ENCODE data around the gene FAR1. TPM values are rescaled to one million over a fixed set of nuclear protein-coding genes. Genes with fewer than 3 reads are reported as not detected.

FAR1 gene
- polyA plus RNA-seq, 4 donors = 19.7 to 56.3 (median 31.7) TPM

DNA sequence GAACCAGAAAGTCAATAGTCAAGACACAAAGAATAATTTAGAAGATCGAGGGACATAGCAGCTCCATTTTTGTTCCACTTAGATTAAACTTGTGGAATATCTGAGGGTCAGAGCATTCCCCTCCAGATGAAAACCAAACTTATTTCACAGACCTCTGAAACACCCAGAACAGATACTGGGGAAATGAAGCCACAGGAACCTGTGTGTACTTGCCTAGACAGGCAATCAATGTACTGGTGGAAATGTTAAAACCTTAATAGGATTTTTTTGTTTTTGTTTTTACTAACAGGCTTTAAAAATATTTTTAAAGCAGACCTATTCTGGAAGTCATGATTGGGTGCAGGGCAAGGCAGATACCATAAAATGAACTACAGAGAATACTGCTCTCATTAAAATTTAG is 4.1 kb upstream of the FAR1 start:
- H3K27ac ChIP-seq (ENCODE audit: low read depth in 1 of 3, low read length in 2 of 3) = no peak overlapping the region
- no peak for FAIRE-seq
- H3K36me3 ChIP-seq (ENCODE audit: control insufficient read depth in 3 of 3, insufficient read depth in 2 of 3, low read depth in 1 of 3, low read length in 3 of 3) = no peaks in the 10 kb centered on the region
- no peak overlapping the region for H3K4me3 ChIP-seq (ENCODE audit: low read depth in 1 of 3, low read length in 3 of 3)
- no peaks in the 10 kb centered on the region for H3K27me3 ChIP-seq (ENCODE audit: control insufficient read depth in 3 of 3, insufficient read depth in 3 of 3, low read length in 3 of 3)
- DNase-seq = no peak
- 56 to 88% (median 65%) methylated on average over 1 of the region's 1 CpG for whole genome bisulfite sequencing, 3 donors
- H3K9me3 ChIP-seq (ENCODE audit: control insufficient read depth in 2 of 2, insufficient read depth in 1 of 2, low read depth in 1 of 2, low read length in 1 of 2) = peaks cover 0 to 13% of the 10 kb centered on the region in 2 donors
- H3K4me1 ChIP-seq (ENCODE audit: control insufficient read depth in 3 of 3, insufficient read depth in 2 of 3, low read depth in 1 of 3, low read length in 2 of 3) = peaks cover under 1 to 7% (median under 1%) of the 10 kb centered on the region in 3 donors

DNA sequence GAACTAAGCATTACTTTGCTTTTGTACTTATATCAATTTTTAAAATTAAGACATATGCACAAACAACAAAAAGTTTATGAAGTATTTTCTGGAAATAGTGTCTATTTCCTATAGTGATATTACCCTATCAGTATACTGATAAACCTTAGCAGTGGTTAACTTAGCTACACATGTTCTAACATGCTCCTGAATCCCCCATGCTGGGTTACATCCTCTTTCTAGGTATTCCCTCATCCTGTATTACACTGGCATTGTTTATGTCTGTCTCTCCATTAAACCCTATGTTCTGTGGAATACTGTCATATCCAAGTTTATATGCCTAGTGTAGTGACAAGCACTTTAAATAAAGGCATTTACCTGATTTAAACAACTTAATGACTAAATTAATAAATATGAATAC is 1.8 kb upstream of the FAR1 start:
- Histone ChIP-seq H3K27ac (ENCODE audit: low read depth in 1 of 3, low read length in 2 of 3) (no peak overlapping the region), H3K4me3 (ENCODE audit: low read depth in 1 of 3, low read length in 3 of 3) (no peak overlapping the region), H3K27me3 (ENCODE audit: control insufficient read depth in 3 of 3, insufficient read depth in 3 of 3, low read length in 3 of 3) (no peaks in the 10 kb centered on the region), H3K9me3 (ENCODE audit: control insufficient read depth in 2 of 2, insufficient read depth in 1 of 2, low read depth in 1 of 2, low read length in 1 of 2) (no peaks in the 10 kb centered on the region), H3K4me1 (ENCODE audit: control insufficient read depth in 3 of 3, insufficient read depth in 2 of 3, low read depth in 1 of 3, low read length in 2 of 3) (peaks cover 5 to 20% (median 5%) of the 10 kb centered on the region in 3 donors), H3K36me3 (ENCODE audit: control insufficient read depth in 3 of 3, insufficient read depth in 2 of 3, low read depth in 1 of 3, low read length in 3 of 3) (peaks cover 0 to 3% (median 0%) of the 10 kb centered on the region in 3 donors)
- DNase-seq (no peak), FAIRE-seq (no peak)

DNA sequence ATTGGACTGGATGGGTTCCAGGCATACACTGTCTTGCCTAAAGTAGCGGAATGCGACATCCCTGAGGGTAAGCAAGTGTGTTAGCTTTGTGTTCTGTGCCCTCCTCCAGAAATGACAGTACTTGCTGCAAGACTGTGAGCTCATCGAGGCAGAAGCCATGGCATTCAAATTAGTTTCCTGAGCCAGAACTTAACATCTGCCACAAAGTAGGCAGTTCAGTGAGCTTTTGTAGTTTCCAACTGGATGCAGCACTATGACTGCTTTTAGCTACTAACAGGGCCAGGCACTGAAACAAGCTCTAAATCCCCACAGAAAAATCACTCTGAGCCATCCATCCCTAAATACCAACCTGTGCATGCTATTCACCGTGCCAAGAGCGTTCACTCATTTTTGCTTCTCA is 1.2 kb upstream of the FAR1 start:
- Histone ChIP-seq H3K4me3 (ENCODE audit: low read depth in 1 of 3, low read length in 3 of 3) (no peak overlapping the region), H3K4me1 (ENCODE audit: control insufficient read depth in 3 of 3, insufficient read depth in 2 of 3, low read depth in 1 of 3, low read length in 2 of 3) (peaks cover 5 to 21% (median 5%) of the 10 kb centered on the region in 3 donors), H3K27me3 (ENCODE audit: control insufficient read depth in 3 of 3, insufficient read depth in 3 of 3, low read length in 3 of 3) (no peaks in the 10 kb centered on the region), H3K9me3 (ENCODE audit: control insufficient read depth in 2 of 2, insufficient read depth in 1 of 2, low read depth in 1 of 2, low read length in 1 of 2) (no peaks in the 10 kb centered on the region), H3K36me3 (ENCODE audit: control insufficient read depth in 3 of 3, insufficient read depth in 2 of 3, low read depth in 1 of 3, low read length in 3 of 3) (peaks cover 0 to 4% (median 0%) of the 10 kb centered on the region in 3 donors), H3K27ac (ENCODE audit: low read depth in 1 of 3, low read length in 2 of 3) (no peak overlapping the region)
- FAIRE-seq = no peak
- no peak for DNase-seq
- WGBS, 3 donors = 67 to 75% (median 70%) methylated on average over 5 of the region's 5 CpGs

DNA sequence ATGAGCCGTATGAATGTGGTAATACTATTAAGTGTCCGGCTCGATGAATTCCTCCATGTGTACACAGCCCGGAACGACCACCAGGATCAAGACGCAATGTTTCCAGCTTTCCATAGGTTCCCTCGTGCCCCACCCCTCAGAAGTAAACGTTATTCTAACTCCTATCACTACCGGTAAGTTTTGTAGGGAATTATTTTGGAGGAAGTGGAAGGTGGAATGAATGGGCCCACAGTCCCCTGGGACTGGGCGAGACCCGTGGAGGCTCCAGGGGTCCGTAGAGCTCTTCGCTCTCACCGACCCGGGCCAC is 720 bp upstream of the FAR1 start:
- no peak for DNase-seq
- H3K9me3 ChIP-seq (ENCODE audit: control insufficient read depth in 2 of 2, insufficient read depth in 1 of 2, low read depth in 1 of 2, low read length in 1 of 2) = no peaks in the 10 kb centered on the region
- FAIRE-seq = no peak
- WGBS, 3 donors = 5 to 6% (median 5%) methylated on average over 15 of the region's 15 CpGs
- H3K27ac ChIP-seq (ENCODE audit: low read depth in 1 of 3, low read length in 2 of 3) = peak overlapping the region; percentile 84 to 87 (median 86)
- H3K36me3 ChIP-seq (ENCODE audit: control insufficient read depth in 3 of 3, insufficient read depth in 2 of 3, low read depth in 1 of 3, low read length in 3 of 3) = peaks cover 0 to 5% (median 0%) of the 10 kb centered on the region in 3 donors
- peak overlapping the region; percentile 80 to 97 (median 95) for H3K4me3 ChIP-seq (ENCODE audit: low read depth in 1 of 3, low read length in 3 of 3)
- no peaks in the 10 kb centered on the region for H3K27me3 ChIP-seq (ENCODE audit: control insufficient read depth in 3 of 3, insufficient read depth in 3 of 3, low read length in 3 of 3)
- H3K4me1 ChIP-seq (ENCODE audit: control insufficient read depth in 3 of 3, insufficient read depth in 2 of 3, low read depth in 1 of 3, low read length in 2 of 3) = peaks cover 5 to 25% (median 5%) of the 10 kb centered on the region in 3 donors

DNA sequence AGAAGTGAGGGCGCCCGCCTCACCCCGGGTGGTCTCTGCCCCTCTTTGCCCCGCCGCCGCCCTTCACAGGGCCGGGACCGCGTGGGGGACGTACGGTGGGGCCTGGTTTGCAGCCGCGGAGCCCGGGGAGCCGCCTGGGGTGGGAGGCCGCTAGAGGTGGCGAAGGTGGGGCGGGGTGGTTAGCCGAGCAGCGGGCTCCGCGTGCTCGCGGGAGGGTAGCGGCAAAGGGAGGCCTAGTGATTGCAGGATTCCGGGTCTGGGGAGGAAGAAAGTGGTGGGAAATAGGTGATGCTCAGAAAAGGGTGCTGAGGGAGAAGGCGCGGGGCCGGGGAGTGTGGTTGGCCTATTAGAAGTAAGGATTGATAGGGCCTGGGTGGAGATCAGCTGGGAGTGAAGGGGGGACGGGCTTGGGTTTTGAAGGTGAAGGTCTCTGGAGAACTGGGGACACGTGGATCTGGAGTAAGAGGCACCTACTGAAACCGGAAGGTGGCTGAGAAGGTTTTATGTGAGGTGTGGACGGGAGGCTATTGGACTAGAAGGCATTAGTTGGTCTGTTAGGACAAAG is 571 bp downstream of the FAR1 start:
- DNase-seq = peak; percentile 78 to 80
- no peak for FAIRE-seq

DNA sequence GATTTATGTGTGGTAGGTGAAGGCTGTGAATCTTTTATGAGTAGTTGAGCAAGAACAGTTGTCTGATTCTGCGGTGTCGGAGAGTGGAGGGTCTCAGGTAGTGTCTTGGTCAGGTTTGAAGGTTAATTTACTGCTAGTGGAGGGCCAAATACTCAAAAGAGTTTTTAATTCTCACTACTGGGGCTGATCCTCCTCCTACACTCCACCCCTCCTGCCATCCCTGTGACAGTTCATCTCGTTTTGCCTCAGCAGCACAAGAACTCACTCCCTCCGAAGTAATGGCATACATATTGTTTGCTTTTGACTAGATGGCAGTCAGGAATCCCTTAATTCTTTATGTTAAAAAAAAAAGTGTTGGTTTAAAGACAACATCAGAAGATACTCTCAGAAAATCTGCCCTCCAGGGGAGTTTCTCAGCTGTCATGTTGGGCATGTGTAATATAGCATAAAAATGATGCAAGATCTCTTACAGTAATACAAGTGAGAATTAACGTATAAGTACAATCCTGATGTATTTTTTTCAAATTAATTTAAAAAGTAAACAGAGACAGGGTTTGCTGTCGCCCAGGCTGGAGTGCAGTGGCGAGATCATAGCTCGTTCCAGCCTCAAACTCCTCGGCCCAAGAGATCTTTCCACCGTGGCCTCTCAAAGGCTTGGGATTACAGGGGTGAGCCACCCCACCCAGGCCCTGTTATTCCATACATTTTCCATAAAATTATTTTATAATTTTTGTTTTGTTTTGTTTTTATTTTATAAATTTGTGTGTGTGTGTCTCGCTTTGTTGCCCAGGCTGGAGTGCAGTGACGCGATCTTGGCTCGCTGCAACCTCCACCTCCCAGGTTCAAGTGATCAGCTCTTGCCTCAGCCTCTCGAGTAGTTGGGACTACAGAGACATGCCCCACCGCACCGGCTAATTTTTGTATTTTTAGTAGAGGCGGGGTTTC is 1.3 kb downstream of the FAR1 start:
- WGBS, 3 donors = 68 to 71% (median 71%) methylated on average over 18 of the region's 18 CpGs
- H3K36me3 ChIP-seq (ENCODE audit: control insufficient read depth in 3 of 3, insufficient read depth in 2 of 3, low read depth in 1 of 3, low read length in 3 of 3) = peaks cover 0 to 5% (median 0%) of the 10 kb centered on the region in 3 donors
- H3K27me3 ChIP-seq (ENCODE audit: control insufficient read depth in 3 of 3, insufficient read depth in 3 of 3, low read length in 3 of 3) = no peaks in the 10 kb centered on the region
- DNase-seq (no peak), FAIRE-seq (no peak)
- no peaks in the 10 kb centered on the region for H3K9me3 ChIP-seq (ENCODE audit: control insufficient read depth in 2 of 2, insufficient read depth in 1 of 2, low read depth in 1 of 2, low read length in 1 of 2)
- H3K27ac ChIP-seq (ENCODE audit: low read depth in 1 of 3, low read length in 2 of 3) = peak overlapping the region; percentile 89 to 93 (median 90)
- peaks cover 5 to 31% (median 5%) of the 10 kb centered on the region in 3 donors for H3K4me1 ChIP-seq (ENCODE audit: control insufficient read depth in 3 of 3, insufficient read depth in 2 of 3, low read depth in 1 of 3, low read length in 2 of 3)
- peak overlapping the region; percentile 71 to 97 (median 95) for H3K4me3 ChIP-seq (ENCODE audit: low read depth in 1 of 3, low read length in 3 of 3)

More for the DNA sequence above, 571 bp downstream of the FAR1 start:
- Histone ChIP-seq H3K36me3 (ENCODE audit: control insufficient read depth in 3 of 3, insufficient read depth in 2 of 3, low read depth in 1 of 3, low read length in 3 of 3) (peaks cover 0 to 5% (median 0%) of the 10 kb centered on the region in 3 donors), H3K27ac (ENCODE audit: low read depth in 1 of 3, low read length in 2 of 3) (peak overlapping the region; percentile 89 to 93 (median 90)), H3K27me3 (ENCODE audit: control insufficient read depth in 3 of 3, insufficient read depth in 3 of 3, low read length in 3 of 3) (no peaks in the 10 kb centered on the region), H3K4me3 (ENCODE audit: low read depth in 1 of 3, low read length in 3 of 3) (peak overlapping the region; percentile 71 to 97 (median 95)), H3K4me1 (ENCODE audit: control insufficient read depth in 3 of 3, insufficient read depth in 2 of 3, low read depth in 1 of 3, low read length in 2 of 3) (peaks cover 5 to 31% (median 5%) of the 10 kb centered on the region in 3 donors), H3K9me3 (ENCODE audit: control insufficient read depth in 2 of 2, insufficient read depth in 1 of 2, low read depth in 1 of 2, low read length in 1 of 2) (no peaks in the 10 kb centered on the region)
- 0 to 1% (median 1%) methylated on average over 29 to 33 of the region's 33 CpGs for WGBS, 3 donors

DNA sequence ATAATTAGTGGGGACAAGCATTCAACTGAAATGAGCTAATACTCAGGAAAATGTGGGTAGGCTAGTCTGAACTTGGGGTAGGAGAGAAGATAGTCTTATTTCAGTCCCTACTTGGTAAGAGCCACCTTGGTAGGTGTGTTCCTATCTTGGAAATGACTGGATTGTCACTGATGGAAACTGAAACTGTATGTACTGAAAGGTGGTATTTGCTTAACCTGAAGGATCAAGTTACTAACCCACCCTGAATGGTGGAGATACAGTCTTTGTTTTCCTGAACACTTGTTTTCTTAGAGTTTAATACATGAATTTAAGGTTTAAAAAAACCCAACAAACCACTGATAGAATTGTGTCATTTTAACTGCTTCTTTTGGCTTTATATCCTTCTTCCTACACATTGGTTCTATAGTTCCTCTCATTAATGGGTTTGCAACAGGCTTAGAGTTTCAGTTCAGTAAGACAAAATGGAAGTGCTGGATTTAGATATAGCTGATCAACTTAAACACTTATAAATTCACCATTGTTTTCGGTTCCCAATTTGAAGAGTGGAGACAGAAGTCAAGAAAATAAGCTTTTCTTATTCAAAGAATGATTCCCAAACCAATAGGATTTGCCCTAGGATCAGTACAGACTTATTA is 4.2 kb downstream of the FAR1 start:
- H3K36me3 ChIP-seq (ENCODE audit: control insufficient read depth in 3 of 3, insufficient read depth in 2 of 3, low read depth in 1 of 3, low read length in 3 of 3) = peaks cover 0 to 5% (median 0%) of the 10 kb centered on the region in 3 donors
- peak overlapping the region in 1 of 3 donors; percentile 21 for H3K27ac ChIP-seq (ENCODE audit: low read depth in 1 of 3, low read length in 2 of 3)
- H3K27me3 ChIP-seq (ENCODE audit: control insufficient read depth in 3 of 3, insufficient read depth in 3 of 3, low read length in 3 of 3) = no peaks in the 10 kb centered on the region
- DNase-seq (peak; percentile 29 to 51), FAIRE-seq (no peak)
- H3K4me3 ChIP-seq (ENCODE audit: low read depth in 1 of 3, low read length in 3 of 3) = no peak overlapping the region
- WGBS, 3 donors = 92 to 98% (median 95%) methylated on average over 1 of the region's 1 CpG
- H3K9me3 ChIP-seq (ENCODE audit: control insufficient read depth in 2 of 2, insufficient read depth in 1 of 2, low read depth in 1 of 2, low read length in 1 of 2) = no peaks in the 10 kb centered on the region
- peaks cover 5 to 36% (median 7%) of the 10 kb centered on the region in 3 donors for H3K4me1 ChIP-seq (ENCODE audit: control insufficient read depth in 3 of 3, insufficient read depth in 2 of 3, low read depth in 1 of 3, low read length in 2 of 3)

DNA sequence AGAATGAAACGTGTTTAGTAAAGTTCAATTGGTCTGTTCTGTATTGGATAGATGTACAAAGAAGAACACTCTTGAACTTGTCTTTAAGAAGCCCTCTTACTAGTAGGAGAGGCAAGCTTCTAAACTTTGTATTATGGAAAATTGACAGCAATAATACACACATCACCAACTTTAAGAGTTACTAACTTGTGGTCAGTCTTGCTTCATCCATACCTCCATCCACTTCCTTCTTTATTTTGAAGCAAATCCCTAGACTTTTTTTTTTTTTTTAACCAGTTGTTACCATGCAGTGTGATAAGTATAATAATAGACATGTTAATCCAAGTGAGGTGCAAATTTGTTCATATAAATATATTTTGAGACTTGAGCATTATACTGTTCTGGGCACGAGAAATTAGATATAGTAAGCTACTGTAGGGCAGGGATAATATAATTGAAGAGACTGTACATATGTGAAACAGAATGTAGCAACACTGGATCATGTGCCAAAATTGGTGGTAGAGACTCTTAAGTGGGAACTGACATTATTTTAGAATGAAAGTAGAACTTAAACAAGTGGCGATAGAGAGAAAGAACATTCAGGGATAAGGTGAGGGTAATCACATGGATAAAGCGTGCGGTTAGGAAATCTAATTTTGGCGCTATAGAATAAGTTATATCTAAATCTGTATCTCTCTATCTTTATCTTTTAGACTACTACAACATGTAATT is 6.5 kb downstream of the FAR1 start:
- no peaks in the 10 kb centered on the region for H3K27me3 ChIP-seq (ENCODE audit: control insufficient read depth in 3 of 3, insufficient read depth in 3 of 3, low read length in 3 of 3)
- peaks cover 0 to 5% (median 0%) of the 10 kb centered on the region in 3 donors for H3K36me3 ChIP-seq (ENCODE audit: control insufficient read depth in 3 of 3, insufficient read depth in 2 of 3, low read depth in 1 of 3, low read length in 3 of 3)
- no peak for FAIRE-seq
- H3K4me3 ChIP-seq (ENCODE audit: low read depth in 1 of 3, low read length in 3 of 3) = no peak overlapping the region
- H3K4me1 ChIP-seq (ENCODE audit: control insufficient read depth in 3 of 3, insufficient read depth in 2 of 3, low read depth in 1 of 3, low read length in 2 of 3) = peaks cover 3 to 38% (median 8%) of the 10 kb centered on the region in 3 donors
- H3K9me3 ChIP-seq (ENCODE audit: control insufficient read depth in 2 of 2, insufficient read depth in 1 of 2, low read depth in 1 of 2, low read length in 1 of 2) = no peaks in the 10 kb centered on the region
- DNase-seq = no peak
- 88 to 92% (median 91%) methylated on average over 6 of the region's 6 CpGs for WGBS, 3 donors
- no peak overlapping the region for H3K27ac ChIP-seq (ENCODE audit: low read depth in 1 of 3, low read length in 2 of 3)

Measured in small intestine (tissue), 7 donors.